HUES48 (cell line): ENCODE measurements around the gene LPAR3.

ENCODE experiments used
- H3K27ac ChIP-seq: one replicate; pipeline ENCODE4 v1.7.0; 2013; ENCODE audit warnings: low read depth, low read length, inconsistent platforms
- H3K27me3 ChIP-seq: 2 replicates; pipeline ENCODE4 v1.6.1; 2013; ENCODE audit warnings: mild to moderate bottlenecking, low read length; ENCODE audit not compliant: control insufficient read depth, insufficient read depth
- H3K36me3 ChIP-seq: 2 replicates; pipeline ENCODE4 v1.6.1; 2013; ENCODE audit warnings: low read length; ENCODE audit not compliant: control insufficient read depth, insufficient read depth
- H3K4me1 ChIP-seq: 2 replicates; pipeline ENCODE4 v1.6.1; 2013; ENCODE audit warnings: mild to moderate bottlenecking, low read length; ENCODE audit not compliant: control insufficient read depth, insufficient read depth
- H3K4me3 ChIP-seq: 2 replicates; pipeline ENCODE4 v1.5.1; 2013; ENCODE audit warnings: mild to moderate bottlenecking, low read depth, low read length
- H3K9ac ChIP-seq: 2 replicates; pipeline ENCODE4 v1.6.1; 2013; ENCODE audit warnings: mild to moderate bottlenecking, low read depth, low read length, moderate library complexity
- H3K9me3 ChIP-seq: 2 replicates; pipeline ENCODE4 v1.6.1; 2013; ENCODE audit warnings: low read length; ENCODE audit not compliant: control insufficient read depth, insufficient read depth

The LPAR3 gene

DNA sequence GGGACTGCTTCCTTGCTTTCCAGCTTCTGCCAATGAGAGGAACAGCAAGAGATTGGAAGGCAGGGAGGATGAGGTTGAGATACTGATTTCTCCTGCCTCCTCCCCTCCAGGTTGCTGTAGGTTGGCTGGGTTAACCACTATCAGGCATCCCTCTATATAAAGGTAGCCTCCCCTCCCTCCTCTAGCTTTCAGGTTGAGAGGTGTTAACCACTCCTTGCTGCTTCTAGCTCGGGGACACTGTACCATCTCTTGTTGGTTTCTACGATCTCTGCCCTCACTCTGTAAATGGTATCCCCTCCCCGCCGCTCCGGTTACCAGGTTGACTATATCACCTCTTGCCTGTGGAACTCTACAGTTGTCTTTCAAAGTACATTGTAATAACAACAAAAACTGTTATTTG lies 16.7 kb downstream of the LPAR3 start:
- Histone ChIP-seq H3K27ac (no peak overlapping the region), H3K9ac (no peak overlapping the region), H3K36me3 (no peaks in the 10 kb centered on the region), H3K9me3 (no peaks in the 10 kb centered on the region), H3K4me1 (no peaks in the 10 kb centered on the region), H3K27me3 (no peaks in the 10 kb centered on the region), H3K4me3 (no peak overlapping the region)

DNA sequence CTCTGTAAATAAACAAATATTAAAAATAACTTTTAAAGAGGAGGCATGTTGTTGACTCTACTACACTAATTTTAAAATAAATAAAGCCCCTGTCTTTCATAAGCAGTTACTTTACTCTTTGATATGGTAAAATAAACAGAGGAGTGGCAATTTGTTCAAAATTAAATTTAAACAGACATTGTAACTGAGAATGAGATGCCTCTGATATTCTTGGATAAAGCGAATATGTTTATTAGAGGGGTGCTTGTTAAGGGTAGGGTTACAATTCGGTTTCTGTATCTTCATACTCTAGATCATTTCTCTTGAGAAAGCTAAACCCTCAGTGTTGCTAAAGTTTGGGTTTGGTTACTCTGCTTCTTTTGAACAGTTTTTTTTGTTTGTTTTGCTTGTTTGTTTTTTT lies 19.6 kb downstream of the LPAR3 start:
- Histone ChIP-seq H3K36me3 (no peaks in the 10 kb centered on the region), H3K9me3 (no peaks in the 10 kb centered on the region), H3K4me3 (no peak overlapping the region), H3K9ac (no peak overlapping the region), H3K4me1 (no peaks in the 10 kb centered on the region), H3K27ac (no peak overlapping the region), H3K27me3 (no peaks in the 10 kb centered on the region)

DNA sequence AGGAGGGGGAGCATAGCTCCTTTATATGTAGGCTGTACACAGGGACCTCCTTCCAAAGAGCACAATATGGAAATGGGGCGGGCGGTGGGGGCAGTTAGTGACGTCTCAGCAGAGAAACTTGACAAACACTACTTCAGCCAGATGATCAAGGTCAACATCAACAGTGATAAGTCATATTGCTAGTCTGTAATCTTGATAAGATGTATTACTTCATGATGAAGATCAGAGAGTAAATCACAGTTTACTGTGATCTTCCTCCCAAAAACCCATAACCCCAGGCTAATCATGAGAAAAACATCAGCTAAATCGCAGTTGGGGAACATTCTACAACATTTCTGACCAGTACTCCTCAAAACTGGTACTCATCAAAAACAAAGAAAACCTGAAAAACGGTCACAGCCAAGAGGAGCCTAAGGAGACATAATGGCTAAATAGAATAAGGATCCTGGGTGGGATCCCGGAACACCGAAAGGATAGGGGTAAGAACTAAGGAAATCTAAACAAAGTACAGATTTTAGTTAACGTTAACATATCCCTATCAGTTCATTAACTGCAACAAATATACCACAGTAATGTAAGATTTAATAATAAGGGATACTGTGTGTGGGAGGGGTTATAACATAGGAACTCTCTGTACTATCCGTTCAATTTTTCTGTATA lies 20.2 kb downstream of the LPAR3 start:
- Histone ChIP-seq H3K4me1 (no peaks in the 10 kb centered on the region), H3K9me3 (no peaks in the 10 kb centered on the region), H3K36me3 (no peaks in the 10 kb centered on the region), H3K9ac (no peak overlapping the region), H3K27me3 (no peaks in the 10 kb centered on the region), H3K27ac (no peak overlapping the region), H3K4me3 (no peak overlapping the region)

DNA sequence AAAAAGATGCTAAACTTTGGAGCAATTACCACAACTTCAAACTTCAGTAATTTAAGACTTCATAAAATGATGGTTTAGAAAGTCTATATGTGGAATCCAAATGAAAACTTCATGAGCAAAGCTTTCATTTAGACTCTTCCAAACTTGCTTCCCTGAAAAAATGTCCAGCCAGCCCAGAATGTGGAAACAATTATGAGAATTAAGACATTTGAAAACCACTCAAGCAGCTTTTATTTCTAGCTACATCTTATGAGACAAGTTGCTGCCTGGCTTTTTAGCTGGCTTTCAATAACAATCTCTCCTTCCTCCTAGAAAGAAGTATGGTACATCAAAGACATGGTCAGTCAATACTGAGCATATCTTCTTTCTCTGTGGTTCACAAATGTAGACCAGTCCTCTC lies 21.8 kb downstream of the LPAR3 start:
- no peak overlapping the region for H3K9ac ChIP-seq
- H3K27ac ChIP-seq = no peak overlapping the region
- no peaks in the 10 kb centered on the region for H3K36me3 ChIP-seq
- H3K4me1 ChIP-seq = no peaks in the 10 kb centered on the region
- H3K9me3 ChIP-seq = no peaks in the 10 kb centered on the region
- no peaks in the 10 kb centered on the region for H3K27me3 ChIP-seq
- no peak overlapping the region for H3K4me3 ChIP-seq

DNA sequence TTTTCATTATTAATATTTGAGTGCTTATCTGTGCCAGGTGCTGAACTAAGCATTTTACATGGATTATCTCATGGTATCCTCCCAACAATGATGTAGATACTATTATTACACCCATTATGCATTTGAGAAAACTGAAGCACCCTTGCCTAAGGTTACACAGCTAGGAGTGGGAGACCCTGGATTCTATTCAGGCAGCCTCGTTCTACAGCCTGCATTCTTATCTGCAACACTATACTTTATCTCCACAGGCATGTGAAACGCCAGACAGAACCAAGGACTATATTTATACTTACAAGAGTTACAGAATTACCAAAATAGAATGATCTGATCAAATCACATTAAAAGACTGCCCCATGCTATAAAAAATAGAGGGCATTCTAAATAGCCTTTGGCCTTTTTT lies 22.4 kb downstream of the LPAR3 start:
- Histone ChIP-seq H3K27ac (no peak overlapping the region), H3K9ac (no peak overlapping the region), H3K4me3 (no peak overlapping the region), H3K36me3 (peaks cover under 1% of the 10 kb centered on the region; the same call in 1 of the 2 replicates), H3K4me1 (no peaks in the 10 kb centered on the region), H3K9me3 (no peaks in the 10 kb centered on the region), H3K27me3 (no peaks in the 10 kb centered on the region)

DNA sequence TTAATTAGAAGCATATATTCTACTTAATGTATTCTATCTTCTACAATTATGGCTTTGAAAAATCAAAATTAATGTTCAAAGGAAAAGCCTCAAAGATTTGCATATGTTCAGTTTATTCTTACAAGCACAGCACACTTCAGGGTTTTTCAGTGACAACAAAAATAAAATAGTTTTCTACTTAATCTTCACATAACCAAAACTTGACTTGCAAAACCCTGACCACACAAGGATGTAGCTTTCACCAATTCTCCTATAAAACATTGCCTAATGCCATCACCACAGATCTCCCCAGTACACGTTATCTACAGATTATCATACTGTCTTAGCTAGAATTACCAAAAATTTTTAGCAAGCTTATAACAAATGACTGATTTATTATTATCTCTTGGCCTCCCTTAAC lies 23.3 kb downstream of the LPAR3 start:
- Histone ChIP-seq H3K27ac (no peak overlapping the region), H3K9ac (no peak overlapping the region)

DNA sequence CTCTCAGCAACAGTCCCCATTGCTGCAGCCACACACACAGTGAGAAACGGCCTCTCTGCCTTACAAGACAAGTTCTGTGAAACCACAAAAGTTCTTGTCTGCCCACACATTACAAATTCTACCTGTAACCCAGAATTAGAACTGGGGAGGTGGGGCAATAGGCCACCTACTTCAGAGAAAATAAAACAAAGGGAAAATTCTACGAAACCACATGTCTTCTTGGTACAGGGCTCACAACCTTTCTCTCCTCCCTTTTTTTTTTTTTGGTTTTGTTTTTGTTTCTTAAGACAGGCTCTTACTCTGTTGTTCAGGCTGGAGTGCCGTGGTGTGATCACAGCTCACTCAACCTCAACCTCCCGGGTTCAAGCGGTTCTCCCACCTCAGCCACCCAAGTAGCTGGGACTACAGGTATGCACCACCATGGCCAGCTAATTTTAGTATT lies 30.2 kb downstream of the LPAR3 start:
- H3K9me3 ChIP-seq = no peaks in the 10 kb centered on the region
- no peaks in the 10 kb centered on the region for H3K4me1 ChIP-seq
- no peak overlapping the region for H3K9ac ChIP-seq
- H3K27ac ChIP-seq = no peak overlapping the region
- peaks cover 12% of the 10 kb centered on the region; the same call in 1 of the 2 replicates for H3K36me3 ChIP-seq
- H3K27me3 ChIP-seq = no peaks in the 10 kb centered on the region
- H3K4me3 ChIP-seq = no peak overlapping the region

More for the DNA sequence above, 23.3 kb downstream of the LPAR3 start:
- H3K4me1 ChIP-seq = no peaks in the 10 kb centered on the region
- no peaks in the 10 kb centered on the region for H3K27me3 ChIP-seq
- H3K36me3 ChIP-seq = peaks cover 8% of the 10 kb centered on the region; the same call in 1 of the 2 replicates
- no peak overlapping the region for H3K4me3 ChIP-seq
- H3K9me3 ChIP-seq = no peaks in the 10 kb centered on the region

DNA sequence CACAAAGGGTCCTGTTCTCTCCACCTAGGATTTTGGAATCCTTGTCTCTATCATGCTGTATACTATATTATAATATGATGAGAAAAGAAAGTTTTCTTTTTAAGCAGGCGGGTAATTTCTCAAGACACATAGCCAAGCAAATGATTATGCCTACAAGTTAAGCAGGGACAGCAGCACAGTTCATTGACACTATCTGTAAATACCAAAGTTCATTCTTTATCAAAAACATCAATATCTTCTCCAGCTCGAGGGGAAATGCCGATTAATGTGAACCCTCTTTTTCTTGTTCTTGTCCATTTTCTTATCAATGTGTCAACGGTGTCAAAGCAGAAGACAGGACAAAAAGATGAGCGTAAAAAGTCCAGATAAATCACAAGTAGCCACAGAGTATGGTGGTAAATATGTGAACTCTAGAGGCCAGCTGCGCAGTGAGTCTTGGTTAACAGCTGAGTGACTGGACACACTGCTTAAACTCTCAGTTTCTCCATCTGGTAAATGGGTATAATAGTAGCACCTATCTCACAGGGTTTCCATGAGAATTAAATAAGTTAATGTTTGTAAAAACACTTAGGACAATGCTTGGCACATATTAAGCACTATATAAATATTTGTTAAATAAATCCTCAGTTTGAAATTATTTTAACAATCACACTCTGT lies 30.9 kb downstream of the LPAR3 start:
- peaks cover 12% of the 10 kb centered on the region; the same call in 1 of the 2 replicates for H3K36me3 ChIP-seq
- H3K9ac ChIP-seq = no peak overlapping the region
- no peak overlapping the region for H3K27ac ChIP-seq
- no peaks in the 10 kb centered on the region for H3K4me1 ChIP-seq
- H3K9me3 ChIP-seq = no peaks in the 10 kb centered on the region
- H3K4me3 ChIP-seq = no peak overlapping the region
- H3K27me3 ChIP-seq = no peaks in the 10 kb centered on the region

DNA sequence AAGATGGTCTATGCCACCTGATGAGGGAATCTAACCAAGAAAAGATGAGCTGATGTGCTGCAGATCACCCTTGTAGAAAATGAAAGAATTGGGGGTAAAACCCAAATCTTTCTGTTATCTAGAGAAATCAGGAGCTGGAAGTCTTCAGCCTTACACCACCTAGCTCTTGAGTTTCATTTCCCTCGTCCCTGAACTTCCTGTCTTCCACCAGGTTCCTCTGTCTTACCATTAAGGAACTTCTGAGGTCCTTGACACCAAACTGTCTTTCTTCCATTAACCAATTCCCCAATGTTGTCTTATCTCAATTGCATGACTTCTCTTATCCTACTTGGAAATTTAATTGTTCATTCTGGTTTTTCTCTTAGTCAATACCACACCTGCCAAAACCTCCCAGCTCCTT lies 31.5 kb downstream of the LPAR3 start:
- H3K9ac ChIP-seq = no peak overlapping the region
- no peak overlapping the region for H3K27ac ChIP-seq
- no peaks in the 10 kb centered on the region for H3K4me1 ChIP-seq
- H3K9me3 ChIP-seq = no peaks in the 10 kb centered on the region
- no peak overlapping the region for H3K4me3 ChIP-seq
- H3K27me3 ChIP-seq = no peaks in the 10 kb centered on the region
- peaks cover 12% of the 10 kb centered on the region; the same call in 1 of the 2 replicates for H3K36me3 ChIP-seq

DNA sequence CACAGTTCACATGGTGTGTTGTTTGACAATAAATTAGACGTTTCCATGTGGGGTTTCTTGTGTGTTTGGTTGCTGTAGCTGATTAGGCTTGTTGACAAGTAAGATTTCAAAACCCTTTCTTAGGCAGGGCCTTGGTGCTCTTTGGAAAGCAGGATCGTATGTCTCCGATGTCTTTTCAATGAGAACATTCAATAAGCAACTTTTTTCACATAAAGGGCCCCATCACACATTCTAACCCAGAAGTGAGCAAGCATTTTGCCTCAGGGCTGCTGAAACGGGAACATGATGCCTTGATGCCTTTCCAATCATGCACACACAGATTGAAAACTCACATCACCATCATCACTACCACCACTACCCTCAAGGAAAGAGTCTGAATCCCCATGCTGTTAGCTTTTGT lies 33.1 kb downstream of the LPAR3 start:
- Histone ChIP-seq H3K4me3 (no peak overlapping the region), H3K27ac (no peak overlapping the region), H3K27me3 (no peaks in the 10 kb centered on the region), H3K9me3 (no peaks in the 10 kb centered on the region), H3K36me3 (peaks cover 4% of the 10 kb centered on the region; the same call in 1 of the 2 replicates), H3K4me1 (no peaks in the 10 kb centered on the region), H3K9ac (no peak overlapping the region)

DNA sequence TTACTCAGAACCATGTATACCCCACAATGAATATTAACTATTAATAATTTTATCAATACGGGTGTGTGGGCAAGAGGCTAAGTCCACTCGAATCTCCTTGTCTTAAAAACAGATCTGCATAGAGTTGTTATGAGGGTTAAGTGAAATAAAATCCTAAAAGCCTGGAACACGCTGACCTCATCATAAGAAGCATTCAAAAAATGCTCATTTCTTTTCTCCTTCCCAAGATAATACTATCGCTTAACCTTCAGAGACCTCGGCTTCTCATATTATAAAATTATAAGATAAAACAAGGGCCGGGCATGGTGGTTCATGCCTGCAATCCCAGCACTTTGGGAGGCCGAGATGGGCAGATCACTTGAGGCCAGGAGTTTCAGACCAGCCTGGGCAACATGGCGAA lies 35.1 kb downstream of the LPAR3 start:
- Histone ChIP-seq H3K27ac (no peak overlapping the region), H3K4me1 (no peaks in the 10 kb centered on the region), H3K27me3 (no peaks in the 10 kb centered on the region), H3K36me3 (no peaks in the 10 kb centered on the region; the same call in 1 of the 2 replicates), H3K4me3 (no peak overlapping the region), H3K9me3 (no peaks in the 10 kb centered on the region), H3K9ac (no peak overlapping the region)
